HL-60 (cell line): ENCODE data around the gene TSPAN10.

Experiments used
- CTCF ChIP-seq: IDR thresholded peaks from one replicate; pipeline ENCODE4 v1.5.1; 2011; ENCODE audit warnings: low read length, control low read depth, inconsistent platforms; ENCODE audit not compliant: insufficient read depth
- POLR2AphosphoS5 ChIP-seq: IDR thresholded peaks from 2 replicates; pipeline ENCODE4 v1.6.1; 2012; ENCODE audit warnings: low read depth

- no peak for TF ChIP-seq CTCF
- no peak for TF ChIP-seq POLR2AphosphoS5
Measured at GRCh38 chr17:81694810-81695209, 57.8 kb downstream of the TSPAN10 start.
